Kidney epithelial cell (primary cell): Measurements from ENCODE around the gene TLE1. TPM values are rescaled to one million over a fixed set of nuclear protein-coding genes. Genes with fewer than 3 reads are reported as not detected.
"Not testable (repeated sequence)": the region's sequence is repeated elsewhere in the genome, so short reads cannot be mapped to it uniquely, and the experiment has no call there.

Experiments used
- DNase-seq: peaks from one replicate; pipeline ENCODE4 v3.0.0-alpha.2; 2010; ENCODE audit warnings: low read depth
- H3K27me3 ChIP-seq: 2 replicates; pipeline ENCODE4 v1.6.0; 2011; ENCODE audit warnings: low read length; ENCODE audit not compliant: control insufficient read depth, insufficient read depth
- H3K36me3 ChIP-seq: 2 replicates; pipeline ENCODE4 v1.5.1; 2011; ENCODE audit warnings: low read length; ENCODE audit not compliant: control insufficient read depth, insufficient read depth
- H3K4me3 ChIP-seq: 2 replicates; pipeline ENCODE4 v1.5.1; 2011; ENCODE audit warnings: low read depth, mild to moderate bottlenecking, control low read depth, low read length
- total RNA-seq: library from RNA; depleted of rRNA; stranded (reverse); fragments of >200 nt; gene quantifications from 2 replicates; pipeline ENCODE4 v1.2.3, GENCODE V29; 2015
- TF ChIP-seq, protein P1 (sequence below): IDR thresholded peaks from 2 replicates; pipeline ENCODE4 v1.5.1; 2011; ENCODE audit warnings: mild to moderate bottlenecking, moderate library complexity, low read length, control low read depth, inconsistent platforms; ENCODE audit not compliant: insufficient read depth, poor library complexity, severe bottlenecking

Gene TLE1
- total RNA-seq, 1 donor from 2014 or later = 64.1 TPM

- no peak overlapping the region for H3K4me3 ChIP-seq
- TF ChIP-seq, protein P1, sequence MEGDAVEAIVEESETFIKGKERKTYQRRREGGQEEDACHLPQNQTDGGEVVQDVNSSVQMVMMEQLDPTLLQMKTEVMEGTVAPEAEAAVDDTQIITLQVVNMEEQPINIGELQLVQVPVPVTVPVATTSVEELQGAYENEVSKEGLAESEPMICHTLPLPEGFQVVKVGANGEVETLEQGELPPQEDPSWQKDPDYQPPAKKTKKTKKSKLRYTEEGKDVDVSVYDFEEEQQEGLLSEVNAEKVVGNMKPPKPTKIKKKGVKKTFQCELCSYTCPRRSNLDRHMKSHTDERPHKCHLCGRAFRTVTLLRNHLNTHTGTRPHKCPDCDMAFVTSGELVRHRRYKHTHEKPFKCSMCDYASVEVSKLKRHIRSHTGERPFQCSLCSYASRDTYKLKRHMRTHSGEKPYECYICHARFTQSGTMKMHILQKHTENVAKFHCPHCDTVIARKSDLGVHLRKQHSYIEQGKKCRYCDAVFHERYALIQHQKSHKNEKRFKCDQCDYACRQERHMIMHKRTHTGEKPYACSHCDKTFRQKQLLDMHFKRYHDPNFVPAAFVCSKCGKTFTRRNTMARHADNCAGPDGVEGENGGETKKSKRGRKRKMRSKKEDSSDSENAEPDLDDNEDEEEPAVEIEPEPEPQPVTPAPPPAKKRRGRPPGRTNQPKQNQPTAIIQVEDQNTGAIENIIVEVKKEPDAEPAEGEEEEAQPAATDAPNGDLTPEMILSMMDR = no peak
Observed at GRCh38 chr9:81652058-81652687, 37.2 kb downstream of the TLE1 start.

DNA sequence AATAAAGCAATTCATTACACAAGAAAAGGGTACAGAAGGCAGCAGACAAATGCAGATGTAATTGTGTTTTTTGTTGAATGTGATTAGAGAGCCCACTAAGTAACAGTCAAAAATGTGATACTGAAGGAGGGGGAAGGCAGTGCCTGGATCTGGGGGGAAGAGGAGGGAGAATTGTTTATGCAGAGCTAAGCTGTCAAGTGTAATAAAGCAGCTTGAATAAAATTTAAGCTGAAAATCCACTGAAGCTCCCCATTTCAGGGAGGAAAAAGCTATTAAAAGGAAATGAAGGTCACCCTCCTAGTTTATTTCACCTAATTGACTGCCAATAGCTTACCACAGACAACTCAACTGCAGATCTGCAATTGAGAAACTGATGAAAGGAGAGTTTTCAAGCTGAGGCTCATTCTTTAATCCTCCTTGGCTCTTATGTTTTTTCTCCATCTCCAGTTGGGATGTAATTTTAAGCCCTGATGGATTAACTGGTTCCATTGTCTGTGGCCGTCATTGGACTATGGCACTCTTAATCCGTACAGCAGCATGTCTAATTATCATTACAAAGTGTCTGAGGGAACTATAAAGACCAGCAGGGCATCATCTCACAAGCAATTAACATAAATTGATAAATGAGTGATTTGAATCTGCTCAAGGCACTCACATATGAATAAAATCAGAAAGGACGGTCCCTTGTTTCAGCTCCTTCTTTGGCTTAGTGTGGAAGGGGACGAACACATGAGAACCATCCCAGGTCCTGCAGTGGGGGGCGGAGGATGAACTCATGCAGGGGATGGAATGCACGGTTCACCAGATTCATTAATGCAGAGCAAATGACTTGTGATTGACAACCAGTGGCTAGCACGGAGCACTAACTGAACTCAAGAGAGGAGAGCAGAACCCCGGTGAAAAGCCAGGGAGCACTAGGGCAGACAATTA lies 38.5 kb downstream of the TLE1 start:
- Histone ChIP-seq H3K36me3 (no peaks in the 10 kb centered on the region), H3K27me3 (no peaks in the 10 kb centered on the region), H3K4me3 (no peak overlapping the region)
- TF ChIP-seq, protein P1 = no peak
- no peak for DNase-seq

More at GRCh38 chr9:81652058-81652687, 37.2 kb downstream of the TLE1 start:
- H3K36me3 ChIP-seq = no peaks in the 10 kb centered on the region
- no peak for DNase-seq
- H3K27me3 ChIP-seq = no peaks in the 10 kb centered on the region

DNA sequence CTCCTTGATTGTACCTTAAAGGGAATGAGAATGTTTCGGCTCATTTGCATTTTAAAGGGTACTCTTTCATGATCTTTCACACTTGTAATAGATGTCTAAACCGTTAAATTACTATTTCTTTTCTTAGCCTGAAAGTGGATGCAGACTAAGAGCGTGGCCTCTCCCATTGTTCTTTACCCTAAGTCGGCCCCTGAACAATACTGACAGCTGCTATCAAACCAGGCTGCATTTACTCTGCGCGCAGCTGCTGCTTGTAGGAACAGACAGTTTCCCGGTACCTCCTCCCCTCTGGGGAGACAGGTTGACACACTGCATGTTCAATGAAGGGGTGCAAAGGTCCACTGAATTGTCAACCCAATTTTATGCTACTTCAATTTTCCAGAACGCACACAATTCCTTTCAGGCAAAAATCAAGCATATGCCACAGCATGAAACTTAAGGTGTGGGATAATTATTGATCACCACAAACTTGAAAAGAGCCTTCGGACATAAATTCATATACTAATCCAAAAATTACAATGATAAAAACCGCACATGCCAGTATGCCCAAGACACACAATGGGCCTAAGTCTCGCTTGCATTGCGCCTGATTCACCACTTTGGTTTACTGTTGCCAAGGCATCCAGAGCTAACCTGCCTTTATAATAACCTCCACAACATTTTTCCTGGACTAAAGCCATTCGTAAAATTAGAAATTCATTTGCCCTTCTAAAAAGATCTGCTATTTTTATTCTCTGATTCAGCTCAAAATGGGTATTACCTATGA lies 39.7 kb downstream of the TLE1 start:
- TF ChIP-seq, protein P1 = no peak
- DNase-seq = no peak
- no peak overlapping the region for H3K4me3 ChIP-seq
- H3K27me3 ChIP-seq = no peaks in the 10 kb centered on the region
- H3K36me3 ChIP-seq = no peaks in the 10 kb centered on the region

GRCh38 chr9:81648891-81649290 lies 40.5 kb downstream of the TLE1 start:
- no peak overlapping the region for H3K4me3 ChIP-seq
- H3K36me3 ChIP-seq = no peaks in the 10 kb centered on the region
- no peaks in the 10 kb centered on the region for H3K27me3 ChIP-seq
- TF ChIP-seq, protein P1 = no peak
- DNase-seq = no peak

DNA sequence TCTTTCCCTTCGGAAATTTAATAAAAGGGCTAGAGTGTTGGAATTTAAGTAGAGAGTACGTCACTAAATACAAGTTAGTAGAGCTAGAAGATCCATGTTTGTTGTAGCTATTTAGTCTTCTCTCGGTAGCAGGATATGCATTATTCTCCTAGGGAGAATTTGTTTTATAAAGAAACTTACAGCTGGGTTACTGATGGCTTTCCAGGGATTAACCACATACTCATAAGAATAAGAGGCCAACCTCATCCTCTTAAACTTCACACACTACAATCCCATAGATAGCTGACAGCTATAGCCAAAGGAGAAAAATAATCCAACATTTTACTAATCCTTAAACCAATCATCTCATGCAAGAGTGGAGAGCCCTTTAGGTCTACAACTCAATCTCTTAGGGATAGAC lies 43.0 kb downstream of the TLE1 start:
- no peaks in the 10 kb centered on the region for H3K27me3 ChIP-seq
- DNase-seq = no peak
- TF ChIP-seq, protein P1 = no peak
- H3K36me3 ChIP-seq = no peaks in the 10 kb centered on the region
- H3K4me3 ChIP-seq = no peak overlapping the region

- not testable (repeated sequence) for H3K27me3 ChIP-seq, H3K36me3 ChIP-seq, DNase-seq, H3K4me3 ChIP-seq
Observed at GRCh38 chr9:81644513-81644912, 44.8 kb downstream of the TLE1 start.
